ENCODE measurements around the gene TSGA10. TPM values are rescaled to one million over a fixed set of nuclear protein-coding genes. Genes with fewer than 3 reads are reported as not detected.
A peak's percentile ranks its signal among the peaks of the same experiment; 100 is the strongest.

Gene TSGA10
- total and polyA plus RNA-seq, 11 donors: 0.75 to 63.7 (median 2.8) TPM

- ATAC-seq: peak in 1 of 4 donors; percentile 3
- DNase-seq: peak in 1 of 5 donors; percentile 33
- Histone ChIP-seq H3K27ac (peak overlapping the region; percentile 45 to 93 (median 90)), H3K4me1 (peaks cover 0 to 27% (median 16%) of the 10 kb centered on the region in 12 donors), H3K4me3 (peak overlapping the region; percentile 51 to 84 (median 72)), H3K27me3 (no peaks in the 10 kb centered on the region), H3K9me3 (no peaks in the 10 kb centered on the region), H3K36me3 (peaks cover 0 to 28% (median 22%) of the 10 kb centered on the region in 9 donors)
- no peak for TF ChIP-seq POLR2A (IDR thresholded peaks at IDR 0.05)
- TF ChIP-seq, protein P1, sequence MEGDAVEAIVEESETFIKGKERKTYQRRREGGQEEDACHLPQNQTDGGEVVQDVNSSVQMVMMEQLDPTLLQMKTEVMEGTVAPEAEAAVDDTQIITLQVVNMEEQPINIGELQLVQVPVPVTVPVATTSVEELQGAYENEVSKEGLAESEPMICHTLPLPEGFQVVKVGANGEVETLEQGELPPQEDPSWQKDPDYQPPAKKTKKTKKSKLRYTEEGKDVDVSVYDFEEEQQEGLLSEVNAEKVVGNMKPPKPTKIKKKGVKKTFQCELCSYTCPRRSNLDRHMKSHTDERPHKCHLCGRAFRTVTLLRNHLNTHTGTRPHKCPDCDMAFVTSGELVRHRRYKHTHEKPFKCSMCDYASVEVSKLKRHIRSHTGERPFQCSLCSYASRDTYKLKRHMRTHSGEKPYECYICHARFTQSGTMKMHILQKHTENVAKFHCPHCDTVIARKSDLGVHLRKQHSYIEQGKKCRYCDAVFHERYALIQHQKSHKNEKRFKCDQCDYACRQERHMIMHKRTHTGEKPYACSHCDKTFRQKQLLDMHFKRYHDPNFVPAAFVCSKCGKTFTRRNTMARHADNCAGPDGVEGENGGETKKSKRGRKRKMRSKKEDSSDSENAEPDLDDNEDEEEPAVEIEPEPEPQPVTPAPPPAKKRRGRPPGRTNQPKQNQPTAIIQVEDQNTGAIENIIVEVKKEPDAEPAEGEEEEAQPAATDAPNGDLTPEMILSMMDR (IDR thresholded peaks at IDR 0.05): no peak
- 42 to 50% (median 45%) methylated on average over 12 of the region's 12 CpGs for whole genome bisulfite sequencing, 4 donors
- intact Hi-C loops (cut with DNase I): loop anchor here in 4 of 10 donors (1.0 to 10.0 kb wide), 4 partner anchors 13 to 341 kb away; partner anchors contain the start of genes EIF5B (in 2 of the 4), TXNDC9 (in 2 of the 4), C2orf15 (in 1 of the 4) and MITD1 (in 1 of the 4)
Measured at GRCh38 chr2:99153921-99154604, 679 bp downstream of the TSGA10 start.

DNA sequence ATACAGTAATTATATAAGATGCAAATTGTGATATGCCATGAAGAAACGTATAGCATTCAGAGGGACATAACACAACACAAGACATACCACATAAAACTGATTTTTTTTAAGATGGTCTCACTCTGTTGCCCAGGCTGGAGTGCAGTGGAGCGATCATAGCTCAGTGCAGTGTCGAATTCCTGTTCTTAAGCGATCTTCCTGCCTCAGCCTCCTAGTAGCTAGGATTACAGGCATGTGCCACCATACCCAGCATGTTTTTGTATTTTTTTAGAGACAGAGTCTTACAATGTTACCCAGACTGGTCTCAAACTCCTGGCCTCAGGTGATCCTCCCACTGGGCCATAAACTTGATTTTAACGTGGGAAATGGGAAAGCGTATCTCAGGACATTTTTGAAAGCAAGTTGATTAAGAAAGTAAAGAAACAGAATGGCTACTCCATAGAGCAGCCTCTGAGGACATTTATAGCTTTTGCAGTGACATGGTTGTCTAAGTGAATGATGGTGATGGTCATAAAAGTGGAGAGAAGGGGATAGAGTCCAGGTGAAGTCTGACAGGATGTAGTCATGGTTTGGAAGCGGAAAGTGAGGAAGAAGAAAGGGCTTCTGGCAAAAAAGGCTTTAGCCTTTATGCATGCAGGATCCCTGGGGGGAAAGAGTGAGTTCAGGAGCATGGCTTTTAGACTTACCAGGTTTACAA, 2.4 kb downstream of the TSGA10 start:
- 91 to 94% (median 93%) methylated on average over 7 of the region's 7 CpGs for WGBS, 4 donors
- intact Hi-C loops (cut with DNase I): loop anchor here in 3 of 10 donors (10.0 kb wide), 2 partner anchors 182 to 342 kb away; partner anchors contain the start of genes EIF5B (in 2 of the 3), TXNDC9 (in 2 of the 3) and REV1 (in 1 of the 3)
- ATAC-seq (no peak), DNase-seq (no peak)
- no peak overlapping the region for H3K4me3 ChIP-seq
- H3K36me3 ChIP-seq: peaks cover 0 to 12% (median 10%) of the 10 kb centered on the region in 9 donors
- H3K27me3 ChIP-seq: no peaks in the 10 kb centered on the region
- no peak for TF ChIP-seq POLR2A (IDR thresholded peaks at IDR 0.05)
- TF ChIP-seq, protein P1 (IDR thresholded peaks at IDR 0.05): no peak
- no peak overlapping the region for H3K27ac ChIP-seq
- peaks cover 0 to 27% (median 16%) of the 10 kb centered on the region in 12 donors for H3K4me1 ChIP-seq
- H3K9me3 ChIP-seq: no peaks in the 10 kb centered on the region

DNA sequence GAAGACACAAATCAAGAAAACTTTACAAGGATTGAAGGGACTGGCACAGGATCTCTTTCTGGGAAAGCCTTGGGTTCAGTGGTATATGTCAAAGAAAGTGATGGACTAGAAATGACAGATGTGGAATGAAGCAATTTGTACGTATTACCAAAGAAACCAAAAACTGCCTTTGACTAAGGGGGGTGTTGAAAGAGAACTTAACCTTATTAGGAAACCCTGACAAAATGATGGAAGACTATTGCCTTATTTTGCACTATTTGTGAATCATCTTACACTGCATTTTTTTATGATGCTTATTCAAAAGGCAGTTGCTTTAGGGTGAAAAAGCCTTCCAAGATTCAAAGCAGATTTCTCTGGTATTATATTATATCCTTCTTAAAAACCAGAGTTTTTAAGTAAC, 4.0 kb downstream of the TSGA10 start:
- no peak overlapping the region for H3K4me3 ChIP-seq
- no peak overlapping the region for H3K27ac ChIP-seq
- H3K36me3 ChIP-seq: no peaks in the 10 kb centered on the region
- H3K27me3 ChIP-seq: no peaks in the 10 kb centered on the region
- H3K9me3 ChIP-seq: no peaks in the 10 kb centered on the region
- ATAC-seq (no peak), DNase-seq (no peak)
- H3K4me1 ChIP-seq: peaks cover 0 to 17% (median 11%) of the 10 kb centered on the region in 12 donors
- 86 to 92% (median 90%) methylated on average over 1 of the region's 1 CpG for WGBS, 4 donors
- intact Hi-C loops (cut with DNase I): loop anchor here in 3 of 10 donors (10.0 kb wide), 2 partner anchors 184 to 344 kb away; partner anchors contain the start of genes EIF5B (in 2 of the 3), TXNDC9 (in 2 of the 3) and REV1 (in 1 of the 3)
- TF ChIP-seq, protein P1 (IDR thresholded peaks at IDR 0.05): no peak
- no peak for TF ChIP-seq POLR2A (IDR thresholded peaks at IDR 0.05)
